ENCODE data around the gene BMP4.

The BMP4 gene

GRCh38 chr14:53938136-53938837 is 18.3 kb downstream of the BMP4 start:
- TF ChIP-seq POLR2AphosphoS5 (IDR thresholded peaks at IDR 0.05; ENCODE audit: low read depth, low read length) (no peak), POLR2A (IDR thresholded peaks at IDR 0.05; ENCODE audit: low read depth, low read length) (no peak), TAF1 (IDR thresholded peaks at IDR 0.05; ENCODE audit: borderline replicate concordance, low read depth, low read length) (no peak)
- FAIRE-seq (no peak), DNase-seq (ENCODE audit: insufficient read length) (no peak)

- FAIRE-seq, result no peak
- no peak for TF ChIP-seq POLR2A (IDR thresholded peaks at IDR 0.05; ENCODE audit: low read depth, low read length)
- no peak for DNase-seq (ENCODE audit: insufficient read length)
These were observed 21.7 kb downstream of the BMP4 start for GRCh38 chr14:53934778-53935414.

- FAIRE-seq (no peak), DNase-seq (ENCODE audit: insufficient read length) (no peak)
- no peak for TF ChIP-seq POLR2AphosphoS5 (IDR thresholded peaks at IDR 0.05; ENCODE audit: low read depth, low read length)
- no peak for TF ChIP-seq POLR2A (IDR thresholded peaks at IDR 0.05; ENCODE audit: low read depth, low read length)
- TF ChIP-seq TAF1 (IDR thresholded peaks at IDR 0.05; ENCODE audit: borderline replicate concordance, low read depth, low read length), result no peak
These were observed 23.7 kb downstream of the BMP4 start for GRCh38 chr14:53932966-53933365.

GRCh38 chr14:53929871-53930715 is 26.5 kb downstream of the BMP4 start:
- TF ChIP-seq POLR2A (IDR thresholded peaks at IDR 0.05; ENCODE audit: low read depth, low read length), result no peak
- FAIRE-seq (no peak), DNase-seq (ENCODE audit: insufficient read length) (no peak)

GRCh38 chr14:53927171-53927570 is 29.5 kb downstream of the BMP4 start:
- TF ChIP-seq POLR2A (IDR thresholded peaks at IDR 0.05; ENCODE audit: low read depth, low read length), result no peak
- TF ChIP-seq TAF1 (IDR thresholded peaks at IDR 0.05; ENCODE audit: borderline replicate concordance, low read depth, low read length), result no peak
- TF ChIP-seq POLR2AphosphoS5 (IDR thresholded peaks at IDR 0.05; ENCODE audit: low read depth, low read length), result no peak
- no peak for FAIRE-seq
- DNase-seq (ENCODE audit: insufficient read length), result no peak

GRCh38 chr14:53925201-53925766 is 31.3 kb downstream of the BMP4 start:
- DNase-seq (ENCODE audit: insufficient read length) (no peak), FAIRE-seq (no peak)
- TF ChIP-seq POLR2AphosphoS5 (IDR thresholded peaks at IDR 0.05; ENCODE audit: low read depth, low read length) (no peak), TAF1 (IDR thresholded peaks at IDR 0.05; ENCODE audit: borderline replicate concordance, low read depth, low read length) (no peak), POLR2A (IDR thresholded peaks at IDR 0.05; ENCODE audit: low read depth, low read length) (no peak)

- TF ChIP-seq POLR2AphosphoS5 (IDR thresholded peaks at IDR 0.05; ENCODE audit: low read depth, low read length) (no peak), POLR2A (IDR thresholded peaks at IDR 0.05; ENCODE audit: low read depth, low read length) (no peak), TAF1 (IDR thresholded peaks at IDR 0.05; ENCODE audit: borderline replicate concordance, low read depth, low read length) (no peak)
- DNase-seq (ENCODE audit: insufficient read length) (no peak), FAIRE-seq (no peak)
These were observed 31.9 kb downstream of the BMP4 start for GRCh38 chr14:53924753-53925152.

- DNase-seq (ENCODE audit: insufficient read length), result no peak
- no peak for FAIRE-seq
- TF ChIP-seq TAF1 (IDR thresholded peaks at IDR 0.05; ENCODE audit: borderline replicate concordance, low read depth, low read length) (no peak), POLR2A (IDR thresholded peaks at IDR 0.05; ENCODE audit: low read depth, low read length) (no peak), POLR2AphosphoS5 (IDR thresholded peaks at IDR 0.05; ENCODE audit: low read depth, low read length) (no peak)
These were observed 35.6 kb downstream of the BMP4 start for GRCh38 chr14:53921027-53921426.

- no peak for FAIRE-seq
- no peak for TF ChIP-seq POLR2A (IDR thresholded peaks at IDR 0.05; ENCODE audit: low read depth, low read length)
- TF ChIP-seq POLR2AphosphoS5 (IDR thresholded peaks at IDR 0.05; ENCODE audit: low read depth, low read length), result no peak
- no peak for TF ChIP-seq TAF1 (IDR thresholded peaks at IDR 0.05; ENCODE audit: borderline replicate concordance, low read depth, low read length)
- DNase-seq (ENCODE audit: insufficient read length), result no peak
These were observed 40.4 kb downstream of the BMP4 start for GRCh38 chr14:53916239-53916638.

- no peak for TF ChIP-seq POLR2AphosphoS5 (IDR thresholded peaks at IDR 0.05; ENCODE audit: low read depth, low read length)
- no peak for DNase-seq (ENCODE audit: insufficient read length)
- FAIRE-seq, result no peak
These were observed 41.1 kb downstream of the BMP4 start for GRCh38 chr14:53915364-53916014.

- DNase-seq (ENCODE audit: insufficient read length) (no peak), FAIRE-seq (no peak)
- TF ChIP-seq TAF1 (IDR thresholded peaks at IDR 0.05; ENCODE audit: borderline replicate concordance, low read depth, low read length) (no peak), POLR2A (IDR thresholded peaks at IDR 0.05; ENCODE audit: low read depth, low read length) (no peak), POLR2AphosphoS5 (IDR thresholded peaks at IDR 0.05; ENCODE audit: low read depth, low read length) (no peak)
These were observed 44.6 kb downstream of the BMP4 start for GRCh38 chr14:53912021-53912420.

Data from GM12892 (cell line).